Karpas-422 (cell line): ENCODE measurements around the gene TREH. TPM values are rescaled to one million over a fixed set of nuclear protein-coding genes. Genes with fewer than 3 reads are reported as not detected.
"Not testable (repeated sequence)": the region's sequence is repeated elsewhere in the genome, so short reads cannot be mapped to it uniquely, and the experiment has no call there.

ENCODE experiments used
- DNase-seq: peaks from one replicate; pipeline ENCODE4 v3.0.0-alpha.2; 2015
- H2AFZ ChIP-seq: fragments of 200-600 bp; sonication (generic); 2 replicates; pipeline ENCODE4 v1.6.1; 2014; ENCODE audit warnings: antibody characterized with exemption, low read length, mixed read lengths
- H3K27ac ChIP-seq: fragments of 200-600 bp; sonication (generic); 2 replicates; pipeline ENCODE4 v1.5.1; 2014; ENCODE audit warnings: mild to moderate bottlenecking, low read length, moderate library complexity
- H3K27me3 ChIP-seq: fragments of 200-600 bp; sonication (generic); 2 replicates; pipeline ENCODE4 v1.6.1; 2014; ENCODE audit warnings: low read length, mixed read lengths
- H3K36me3 ChIP-seq: fragments of 200-600 bp; sonication (generic); 2 replicates; pipeline ENCODE4 v1.6.1; 2014; ENCODE audit warnings: low read length, mixed read lengths; ENCODE audit not compliant: insufficient read depth
- H3K4me1 ChIP-seq: fragments of 200-600 bp; sonication (generic); 2 replicates; pipeline ENCODE4 v1.6.1; 2014; ENCODE audit warnings: mild to moderate bottlenecking, low read length, mixed read lengths
- H3K4me2 ChIP-seq: fragments of 200-600 bp; sonication (generic); 2 replicates; pipeline ENCODE4 v1.6.1; 2014; ENCODE audit warnings: low read length, low read depth, mild to moderate bottlenecking; ENCODE audit not compliant: poor library complexity, severe bottlenecking
- H3K4me3 ChIP-seq: fragments of 200-600 bp; sonication (generic); 2 replicates; pipeline ENCODE4 v1.5.1; 2014; ENCODE audit warnings: mild to moderate bottlenecking, antibody characterized with exemption, low read length, mixed read lengths
- H3K79me2 ChIP-seq: fragments of 200-600 bp; sonication (generic); 2 replicates; pipeline ENCODE4 v1.6.1; 2014; ENCODE audit warnings: mild to moderate bottlenecking, low read length, mixed read lengths
- H3K9ac ChIP-seq: fragments of 200-600 bp; sonication (generic); 2 replicates; pipeline ENCODE4 v1.6.0; 2014; ENCODE audit warnings: low read length
- H3K9me2 ChIP-seq: fragments of 200-600 bp; sonication (generic), shearing (Covaris generic); replicated peaks from 2 replicates; pipeline ENCODE4 v1.6.0; 2014; ENCODE audit warnings: mild to moderate bottlenecking, low read length, moderate library complexity; ENCODE audit not compliant: insufficient read depth
- H3K9me3 ChIP-seq: fragments of 300-700, 200-600 bp; sonication (generic); 2 replicates; pipeline ENCODE4 v1.6.1; 2014; ENCODE audit warnings: low read length, mixed read lengths
- H4K20me1 ChIP-seq: fragments of 200-600 bp; sonication (generic); 2 replicates; pipeline ENCODE4 v1.6.1; 2014; ENCODE audit warnings: mild to moderate bottlenecking, antibody characterized with exemption, low read length, low read depth; ENCODE audit not compliant: insufficient read depth
- total RNA-seq: library from RNA; depleted of rRNA; stranded (reverse); fragments of >200 nt; shearing (Covaris generic); gene quantifications from 2 replicates; pipeline ENCODE4 v1.2.3, GENCODE V29; 2014; ENCODE audit warnings: low replicate concordance; rRNA removed

TREH gene, protein sequence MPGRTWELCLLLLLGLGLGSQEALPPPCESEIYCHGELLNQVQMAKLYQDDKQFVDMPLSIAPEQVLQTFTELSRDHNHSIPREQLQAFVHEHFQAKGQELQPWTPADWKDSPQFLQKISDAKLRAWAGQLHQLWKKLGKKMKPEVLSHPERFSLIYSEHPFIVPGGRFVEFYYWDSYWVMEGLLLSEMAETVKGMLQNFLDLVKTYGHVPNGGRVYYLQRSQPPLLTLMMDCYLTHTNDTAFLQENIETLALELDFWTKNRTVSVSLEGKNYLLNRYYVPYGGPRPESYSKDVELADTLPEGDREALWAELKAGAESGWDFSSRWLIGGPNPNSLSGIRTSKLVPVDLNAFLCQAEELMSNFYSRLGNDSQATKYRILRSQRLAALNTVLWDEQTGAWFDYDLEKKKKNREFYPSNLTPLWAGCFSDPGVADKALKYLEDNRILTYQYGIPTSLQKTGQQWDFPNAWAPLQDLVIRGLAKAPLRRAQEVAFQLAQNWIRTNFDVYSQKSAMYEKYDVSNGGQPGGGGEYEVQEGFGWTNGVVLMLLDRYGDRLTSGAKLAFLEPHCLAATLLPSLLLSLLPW
- total RNA-seq: not detected in 2 replicates

DNA sequence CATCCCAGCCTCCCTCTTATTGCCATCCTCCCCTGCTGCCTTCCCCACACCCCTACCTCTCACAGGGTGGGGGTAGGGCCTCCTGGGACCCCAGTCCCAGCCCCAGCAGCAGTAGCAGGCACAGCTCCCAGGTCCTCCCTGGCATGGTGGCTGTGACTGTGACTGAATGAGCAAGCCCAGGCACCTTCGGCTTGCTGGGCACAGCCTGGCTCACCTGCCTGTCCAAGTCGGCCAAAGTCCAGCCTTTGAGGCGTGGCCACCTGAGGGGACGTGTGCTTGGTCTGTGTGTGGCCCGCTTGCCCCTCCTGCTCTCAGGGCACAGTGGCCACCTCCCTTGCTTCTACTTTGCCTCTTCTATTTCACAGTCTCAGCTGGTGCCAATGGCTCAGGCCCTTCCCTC, at the start of gene TREH:
TSS of gene TREH (minus strand) at position 168 of the 400 bp plus-strand sequence. CDS start at position 145, 23 bp downstream.
- no peaks in the 10 kb centered on the region for H3K79me2 ChIP-seq
- H3K4me3 ChIP-seq: no peak within 1 kb of the TSS
- no peaks in the 10 kb centered on the region for H3K9me2 ChIP-seq
- DNase-seq: no peak
- H3K9ac ChIP-seq: no peak within 1 kb of the TSS
- no peak within 1 kb of the TSS for H2AFZ ChIP-seq
- no peaks in the 10 kb centered on the region for H3K4me1 ChIP-seq
- H3K4me2 ChIP-seq: no peak within 1 kb of the TSS
- no peaks in the 10 kb centered on the region for H3K36me3 ChIP-seq
- no peaks in the 10 kb centered on the region for H3K9me3 ChIP-seq
- no peak within 1 kb of the TSS for H3K27ac ChIP-seq
- H3K27me3 ChIP-seq: no peaks in the 10 kb centered on the region
- no peaks in the 10 kb centered on the region for H4K20me1 ChIP-seq

DNA sequence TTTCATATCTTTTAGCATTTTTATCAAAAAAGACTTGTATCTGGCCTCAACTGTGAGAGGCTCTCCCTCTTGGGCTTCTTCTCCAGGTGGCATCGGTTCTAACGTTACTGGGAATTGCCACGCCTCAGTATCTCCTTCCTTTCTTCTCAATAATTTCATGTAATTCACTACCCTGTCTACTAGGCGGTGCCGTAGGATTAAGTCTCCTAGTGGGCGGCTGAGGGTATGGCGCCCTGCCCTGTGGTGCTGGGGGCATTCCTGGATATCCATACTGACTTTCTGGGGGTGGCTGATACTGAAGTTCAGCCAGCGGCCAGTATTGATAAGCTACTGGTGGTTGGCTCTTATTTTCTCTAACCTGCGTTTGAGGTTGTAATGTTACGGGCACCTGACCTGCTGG, 48.7 kb upstream of the TREH start:
- not testable (repeated sequence) for H3K9ac ChIP-seq

DNA sequence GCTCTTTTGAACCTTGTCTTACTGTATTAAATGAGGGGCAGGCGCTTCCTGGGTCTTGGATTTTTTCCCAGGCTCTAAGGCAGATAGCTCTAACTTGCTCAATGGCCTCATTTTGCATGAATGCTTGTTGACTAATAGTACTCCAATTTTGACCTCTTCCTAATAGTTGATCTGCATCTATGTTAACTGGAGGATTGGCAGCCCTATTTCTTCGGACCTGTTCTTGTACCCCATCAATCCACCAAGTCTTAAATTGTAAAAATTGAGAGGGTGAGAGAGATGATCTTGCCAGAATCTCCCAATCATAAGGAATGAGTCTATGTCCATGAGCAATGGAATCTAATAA, 48.2 kb upstream of the TREH start:
- not testable (repeated sequence) for H3K4me3 ChIP-seq, H3K27me3 ChIP-seq, H3K36me3 ChIP-seq, H2AFZ ChIP-seq, H3K4me1 ChIP-seq, H3K27ac ChIP-seq, H4K20me1 ChIP-seq, H3K79me2 ChIP-seq, H3K9me3 ChIP-seq, H3K9me2 ChIP-seq, H3K4me2 ChIP-seq, DNase-seq, H3K9ac ChIP-seq

More for the DNA sequence above, 48.7 kb upstream of the TREH start:
- H3K27me3 ChIP-seq, H3K9me3 ChIP-seq, H3K4me2 ChIP-seq, H3K4me3 ChIP-seq, H4K20me1 ChIP-seq, H2AFZ ChIP-seq, H3K4me1 ChIP-seq, H3K36me3 ChIP-seq, H3K79me2 ChIP-seq, H3K27ac ChIP-seq, DNase-seq, H3K9me2 ChIP-seq: not testable (repeated sequence)

DNA sequence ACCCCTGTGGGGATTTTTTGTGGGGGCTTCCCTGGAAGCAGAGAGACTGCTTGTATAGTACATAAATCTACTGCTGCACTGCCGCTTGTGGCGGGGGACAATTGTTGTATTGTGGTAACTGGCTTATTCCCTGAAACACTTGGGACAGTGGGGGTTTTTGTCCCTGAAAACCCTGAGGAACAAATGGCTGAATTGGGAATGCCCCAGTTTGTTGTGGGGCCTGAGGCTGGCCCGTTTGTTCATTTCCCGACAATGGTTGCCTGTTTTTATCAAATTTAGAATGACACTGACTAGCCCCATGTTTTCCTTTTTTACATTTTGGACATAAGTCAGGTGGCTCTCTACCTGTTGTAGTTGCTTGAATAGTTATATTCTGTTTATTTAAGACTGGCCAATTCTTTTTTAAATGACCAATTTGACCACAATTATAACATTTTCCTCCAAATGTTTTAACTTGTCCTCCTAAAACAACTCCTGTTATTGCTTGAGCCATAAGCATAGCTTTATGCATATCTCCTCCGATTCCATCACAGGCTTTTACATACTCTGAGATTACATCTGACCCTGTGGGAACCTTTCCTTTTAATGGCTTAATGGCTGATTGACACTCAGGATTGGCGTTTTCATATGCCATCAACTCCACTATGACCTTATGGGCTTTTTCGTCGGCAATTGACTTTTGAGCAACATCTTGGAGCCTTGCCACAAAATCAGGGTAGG, 47.7 kb upstream of the TREH start:
- H3K9ac ChIP-seq, H3K27me3 ChIP-seq, H3K36me3 ChIP-seq, H4K20me1 ChIP-seq, H3K27ac ChIP-seq, H3K79me2 ChIP-seq, H3K9me3 ChIP-seq, H3K4me1 ChIP-seq, H2AFZ ChIP-seq, H3K4me3 ChIP-seq, DNase-seq, H3K9me2 ChIP-seq, H3K4me2 ChIP-seq: not testable (repeated sequence)

DNA sequence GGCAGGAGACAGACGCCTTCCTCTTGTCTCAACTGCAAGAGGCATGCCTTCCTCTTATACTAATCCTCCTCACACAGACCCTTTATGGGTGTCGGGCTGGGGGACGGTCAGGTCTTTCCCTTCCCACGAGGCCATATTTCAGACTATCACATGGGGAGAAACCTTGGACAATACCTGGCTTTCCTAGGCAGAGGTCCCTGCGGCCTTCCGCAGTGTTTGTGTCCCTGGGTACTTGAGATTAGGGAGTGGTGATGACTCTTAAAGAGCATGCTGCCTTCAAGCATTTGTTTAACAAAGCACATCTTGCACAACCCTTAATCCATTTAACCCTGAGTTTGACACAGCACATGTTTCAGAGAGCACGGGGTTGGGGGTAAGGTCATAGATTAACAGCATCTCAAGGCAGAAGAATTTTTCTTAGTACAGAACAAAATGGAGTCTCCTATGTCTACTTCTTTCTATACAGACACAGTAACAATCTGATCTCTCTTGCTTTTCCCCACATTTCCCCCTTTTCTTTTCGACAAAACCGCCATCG, 42.1 kb upstream of the TREH start:
- not testable (repeated sequence) for H3K4me3 ChIP-seq

DNA sequence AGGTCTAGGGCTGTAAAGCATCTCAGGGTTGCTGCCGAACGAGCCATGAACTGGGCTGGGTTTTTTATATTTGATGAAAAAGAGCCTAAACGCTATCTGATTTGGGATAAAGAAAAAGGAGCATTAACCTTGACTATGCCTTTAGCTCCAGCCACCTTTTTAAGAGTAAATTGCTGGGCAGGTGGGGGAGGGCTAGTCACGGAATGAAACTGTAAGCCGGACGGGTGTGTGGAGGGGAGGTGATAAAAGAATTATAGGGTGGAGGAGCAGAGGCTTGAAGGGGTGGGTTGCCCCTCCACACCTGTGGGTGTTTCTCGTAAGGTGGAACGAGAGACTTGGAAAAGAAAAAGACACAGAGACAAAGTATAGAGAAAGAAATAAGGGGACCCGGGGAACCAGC, 41.3 kb upstream of the TREH start:
- H3K4me2 ChIP-seq, H3K4me1 ChIP-seq, H3K27ac ChIP-seq, H4K20me1 ChIP-seq, DNase-seq, H3K9ac ChIP-seq, H3K36me3 ChIP-seq, H3K27me3 ChIP-seq, H3K9me3 ChIP-seq, H2AFZ ChIP-seq, H3K9me2 ChIP-seq, H3K79me2 ChIP-seq, H3K4me3 ChIP-seq: not testable (repeated sequence)

More for the DNA sequence above, 42.1 kb upstream of the TREH start:
- not testable (repeated sequence) for H2AFZ ChIP-seq, H3K4me2 ChIP-seq, H3K9me2 ChIP-seq, H3K27me3 ChIP-seq, H3K9ac ChIP-seq, H3K9me3 ChIP-seq, H4K20me1 ChIP-seq, H3K27ac ChIP-seq, DNase-seq, H3K79me2 ChIP-seq, H3K36me3 ChIP-seq, H3K4me1 ChIP-seq

DNA sequence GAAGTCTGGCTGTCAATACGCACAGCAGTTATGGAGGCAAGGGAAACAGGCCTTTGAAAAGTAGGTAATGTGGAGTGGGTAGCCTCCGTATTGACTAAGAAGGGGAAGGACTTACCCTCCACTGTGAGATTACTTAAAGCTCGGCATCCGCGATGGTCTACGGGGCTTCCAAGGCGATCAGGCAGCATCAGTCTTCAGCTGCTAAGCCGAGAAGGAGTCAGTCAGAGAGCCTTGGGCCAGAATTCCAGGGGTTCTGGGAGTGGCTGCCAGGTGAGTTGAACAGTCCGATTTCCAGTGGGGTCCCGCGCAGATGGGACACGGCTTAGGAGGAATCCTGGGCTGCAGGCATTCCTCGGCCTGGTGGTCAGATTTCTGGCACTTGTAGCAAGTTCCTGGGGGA, 40.6 kb upstream of the TREH start:
- not testable (repeated sequence) for H3K9ac ChIP-seq, H3K4me2 ChIP-seq, H3K36me3 ChIP-seq, H2AFZ ChIP-seq, H3K4me3 ChIP-seq, DNase-seq, H3K27me3 ChIP-seq, H4K20me1 ChIP-seq, H3K9me3 ChIP-seq, H3K79me2 ChIP-seq, H3K27ac ChIP-seq, H3K9me2 ChIP-seq
- peaks cover 11% of the 10 kb centered on the region for H3K4me1 ChIP-seq

DNA sequence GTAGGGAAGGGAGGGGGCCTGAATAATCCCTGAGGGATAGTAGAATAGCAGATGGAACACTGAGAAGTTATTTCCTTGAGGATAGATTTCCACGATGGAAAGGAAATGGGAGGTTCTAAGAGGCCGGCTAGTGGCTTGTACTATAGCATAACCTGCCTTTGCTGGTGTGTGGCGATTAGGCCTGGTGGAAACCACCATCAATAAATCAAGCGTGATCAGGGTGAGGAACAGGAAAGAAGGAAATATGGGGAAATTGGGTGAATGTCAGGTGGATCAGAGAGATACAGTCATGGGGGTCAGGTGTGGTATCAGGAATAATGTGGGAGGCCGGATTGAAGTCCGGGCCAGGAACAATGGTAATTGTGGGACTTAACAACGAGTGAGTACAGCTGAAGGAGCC, 39.1 kb upstream of the TREH start:
- H3K27ac ChIP-seq, H3K27me3 ChIP-seq, H3K4me3 ChIP-seq, H4K20me1 ChIP-seq, DNase-seq, H3K9me2 ChIP-seq, H3K79me2 ChIP-seq, H3K36me3 ChIP-seq, H3K9me3 ChIP-seq, H3K9ac ChIP-seq, H3K4me2 ChIP-seq, H2AFZ ChIP-seq: not testable (repeated sequence)
- peaks cover 13% of the 10 kb centered on the region for H3K4me1 ChIP-seq
